Measurements from ENCODE around the gene EIF4H.
"Not testable (repeated sequence)": the region's sequence is repeated elsewhere in the genome, so short reads cannot be mapped to it uniquely, and the experiment has no call there.

- not testable (repeated sequence) for TF ChIP-seq CTCF (conservative IDR thresholded peaks at IDR 0.05; ENCODE audit: low read depth, low read length); EZH2 (IDR thresholded peaks at IDR 0.05; ENCODE audit: borderline replicate concordance, low read depth, low read length, poor library complexity, severe bottlenecking)
Measured at GRCh38 chr7:74195968-74196654, 22.0 kb downstream of the EIF4H start.

Measured in A673 (cell line).